Measurements from ENCODE around the gene ACTN2.

Gene ACTN2

DNA sequence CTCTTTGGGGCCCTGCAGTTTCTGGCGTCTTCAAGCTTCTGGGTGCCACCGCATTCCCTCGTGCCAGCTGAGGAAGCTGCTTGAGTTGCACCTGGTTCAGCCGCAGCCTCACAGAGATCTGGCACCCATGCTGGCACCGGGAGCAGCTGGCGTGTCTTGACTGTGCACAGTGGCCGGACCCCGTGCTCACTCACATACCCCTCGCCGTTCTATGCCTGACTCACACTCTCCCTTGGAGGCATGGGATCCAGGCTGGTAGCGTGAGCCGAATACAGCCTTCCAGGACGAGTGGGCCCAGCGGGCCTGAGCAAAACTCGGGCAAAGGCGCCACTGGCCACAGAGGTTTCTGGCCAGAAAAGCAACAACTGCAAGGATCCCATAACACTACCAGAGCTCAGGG is 100.2 kb downstream of the ACTN2 start:
- DNase-seq: no peak

GRCh38 chr1:236794585-236795034 is 108.3 kb downstream of the ACTN2 start:
- no peak for DNase-seq

DNA sequence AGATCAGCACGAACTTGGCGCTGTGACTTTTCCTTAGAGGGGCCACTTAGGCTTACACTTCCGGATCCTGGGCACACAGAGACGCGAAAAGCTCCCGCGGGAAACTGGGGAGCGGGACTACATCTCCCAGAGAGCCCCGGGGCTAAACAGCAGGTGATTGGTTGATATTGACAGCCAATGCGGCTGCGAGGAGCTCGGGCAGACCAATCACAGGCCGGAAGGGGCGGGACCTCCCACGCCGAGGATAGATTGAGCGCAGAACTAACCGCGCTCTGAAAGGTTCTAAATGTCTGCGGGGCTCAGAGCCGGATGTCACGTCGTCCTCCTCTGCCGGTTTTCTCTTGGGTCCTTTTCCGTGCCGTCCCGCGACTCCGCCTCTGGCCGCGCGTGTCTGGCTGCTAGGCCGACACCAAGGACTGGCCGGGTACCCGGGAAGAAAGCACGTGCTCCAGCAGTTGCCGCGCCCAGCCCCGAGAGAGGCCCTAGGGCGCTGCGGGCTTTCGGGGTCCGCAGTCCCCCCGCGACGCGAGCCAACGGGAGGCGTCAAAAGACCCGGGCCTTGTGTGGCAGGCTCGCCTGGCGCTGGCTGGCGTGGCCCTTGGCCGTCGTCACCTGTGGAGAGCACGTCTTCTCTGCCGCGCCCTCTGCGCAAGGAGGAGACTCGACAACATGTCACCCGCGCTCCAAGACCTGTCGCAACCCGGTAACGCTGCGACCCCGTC is 108.9 kb downstream of the ACTN2 start, which contains the start of gene MTR:
Gene MTR (plus strand): TSS at position 258 of the 722 bp plus-strand sequence. CDS start 412 bp downstream, at position 670.
- peak; percentile 97 for DNase-seq

- no peak for DNase-seq
These were observed 109.7 kb downstream of the ACTN2 start for GRCh38 chr1:236795757-236796667.

- DNase-seq: no peak
These were observed 112.7 kb downstream of the ACTN2 start for GRCh38 chr1:236799001-236799400.

DNA sequence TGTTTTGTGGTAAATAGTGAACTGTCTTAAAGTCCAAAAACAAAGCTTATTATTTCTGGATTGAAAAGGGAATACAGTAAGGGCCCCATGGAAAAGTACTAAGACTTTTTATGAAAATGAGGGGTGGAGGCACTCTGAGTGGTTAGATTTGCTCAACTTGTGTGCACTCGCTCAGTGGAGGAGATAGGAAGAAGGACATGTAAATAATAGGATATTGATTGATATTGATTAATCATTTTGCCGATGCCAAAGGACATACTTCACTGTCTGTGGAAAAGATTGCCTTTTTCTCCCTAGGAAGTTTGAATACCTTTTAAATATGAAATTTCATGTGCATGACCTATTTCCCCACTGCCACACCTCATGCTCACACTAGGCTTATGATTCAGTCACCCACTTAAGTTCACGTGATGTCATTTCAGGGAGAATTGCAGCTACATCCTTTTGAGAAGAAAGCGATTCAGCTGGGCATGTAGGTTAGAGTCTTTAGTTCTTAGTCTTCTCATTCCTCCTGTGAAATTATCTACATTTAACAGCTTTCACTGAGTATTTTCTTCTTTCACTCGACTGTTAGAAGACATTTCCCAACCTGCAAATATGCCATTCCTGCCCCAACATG is 113.8 kb downstream of the ACTN2 start:
- DNase-seq: no peak

DNA sequence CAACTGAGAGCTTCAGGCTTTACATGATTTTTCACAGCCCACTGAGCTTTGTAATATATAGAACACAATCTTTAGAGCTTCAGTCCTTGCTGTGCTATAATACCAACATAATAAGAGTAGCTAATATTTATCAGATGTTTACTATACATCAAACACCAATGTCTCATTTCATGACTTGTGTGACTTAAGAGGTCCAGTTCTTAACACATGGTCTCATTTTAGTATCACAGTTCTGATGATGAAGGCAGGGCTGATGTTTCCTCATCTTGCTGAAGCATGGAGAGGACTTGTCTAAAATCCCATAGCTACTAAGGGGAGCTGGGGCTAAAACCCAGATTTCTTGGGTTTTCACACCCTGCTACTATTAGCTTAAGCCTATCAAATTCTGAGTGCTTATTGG is 114.3 kb downstream of the ACTN2 start:
- DNase-seq: no peak

GRCh38 chr1:236802264-236802663 is 116.0 kb downstream of the ACTN2 start:
- DNase-seq: no peak

DNA sequence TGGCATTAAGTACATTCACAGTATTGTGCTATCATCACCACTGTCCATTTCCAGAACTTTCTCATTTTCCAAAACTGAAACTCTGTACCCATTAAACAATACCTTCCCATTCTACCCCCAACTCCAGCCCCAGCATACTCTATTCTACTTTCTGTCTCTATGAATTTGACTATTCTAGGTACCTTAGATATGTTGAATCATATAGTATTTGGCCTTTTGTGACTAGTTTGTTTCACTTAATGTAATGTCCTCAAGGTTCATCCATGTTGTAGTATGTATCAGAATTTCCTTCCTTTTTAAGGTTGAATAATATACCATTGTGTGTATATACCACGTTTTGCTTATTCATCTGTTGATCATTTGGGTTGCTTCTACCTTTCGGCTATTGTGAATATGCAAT is 120.3 kb downstream of the ACTN2 start:
- no peak for DNase-seq

DNA sequence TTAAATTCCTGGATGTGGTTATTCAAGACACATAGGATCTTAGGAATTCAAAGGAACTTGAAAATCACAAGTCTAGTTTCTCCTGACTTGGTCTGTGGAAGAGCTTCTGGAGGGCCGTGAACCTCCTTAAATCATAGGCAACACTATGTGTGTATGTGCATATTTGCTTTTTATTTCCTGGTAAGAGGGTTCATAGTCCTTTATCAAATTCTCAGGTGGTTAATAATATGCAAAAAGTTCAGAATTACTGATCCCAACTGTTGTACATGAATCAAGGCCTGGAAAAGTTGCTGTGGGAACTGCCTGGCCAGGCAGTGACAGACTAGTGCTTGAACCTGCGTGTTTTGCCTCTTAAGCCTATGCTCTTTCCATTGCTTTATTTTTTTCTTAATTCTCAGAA is 121.7 kb downstream of the ACTN2 start:
- DNase-seq: no peak

- DNase-seq: no peak
These were observed 122.3 kb downstream of the ACTN2 start for GRCh38 chr1:236808564-236809130.

DNA sequence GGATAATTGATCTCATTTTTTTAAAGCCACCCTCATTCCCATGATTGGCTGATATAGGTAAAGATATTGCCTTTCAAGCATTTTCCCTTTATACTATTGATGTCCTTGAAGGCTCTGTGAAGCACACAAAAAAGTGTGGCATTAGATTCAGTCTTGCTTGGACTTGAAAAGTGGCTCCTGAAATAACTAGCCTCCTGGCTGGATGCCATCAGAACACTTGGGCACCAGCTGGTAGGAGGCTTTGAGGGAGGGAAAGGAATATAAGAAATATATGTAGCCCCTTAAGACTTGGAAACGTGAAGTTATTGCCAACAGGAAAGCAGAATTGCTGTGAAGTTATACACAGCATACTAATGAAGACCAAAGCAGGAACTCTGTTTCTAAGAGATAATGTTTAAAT is 122.8 kb downstream of the ACTN2 start:
- no peak for DNase-seq

DNA sequence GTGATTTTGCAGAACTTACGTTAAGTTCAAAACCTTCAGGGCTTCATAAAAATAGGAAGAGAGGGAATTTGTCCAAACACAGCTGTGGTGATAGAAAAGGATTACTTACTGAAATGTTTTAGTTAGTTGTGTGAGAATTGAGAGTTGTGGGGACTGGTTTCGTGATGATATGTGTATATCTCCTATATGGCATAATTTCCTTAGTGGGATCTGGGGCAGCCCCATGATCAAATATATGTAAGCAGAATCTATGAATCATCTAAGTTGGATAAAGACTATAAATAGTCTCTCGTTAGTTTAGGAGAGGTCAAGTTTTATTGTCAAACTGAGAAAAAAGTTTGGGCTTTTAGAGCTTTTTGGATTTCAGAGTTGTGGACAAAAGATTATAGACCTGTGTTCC is 123.7 kb downstream of the ACTN2 start:
- no peak for DNase-seq

GRCh38 chr1:236812334-236813030 is 126.2 kb downstream of the ACTN2 start:
- DNase-seq: no peak

Data from CD4-positive, alpha-beta T cell treated with Interleukin-4 for 4 hours (primary cell).